ENCODE data around the gene MLPH.
"Not testable (repeated sequence)": the region's sequence is repeated elsewhere in the genome, so short reads cannot be mapped to it uniquely, and the experiment has no call there.

DNA sequence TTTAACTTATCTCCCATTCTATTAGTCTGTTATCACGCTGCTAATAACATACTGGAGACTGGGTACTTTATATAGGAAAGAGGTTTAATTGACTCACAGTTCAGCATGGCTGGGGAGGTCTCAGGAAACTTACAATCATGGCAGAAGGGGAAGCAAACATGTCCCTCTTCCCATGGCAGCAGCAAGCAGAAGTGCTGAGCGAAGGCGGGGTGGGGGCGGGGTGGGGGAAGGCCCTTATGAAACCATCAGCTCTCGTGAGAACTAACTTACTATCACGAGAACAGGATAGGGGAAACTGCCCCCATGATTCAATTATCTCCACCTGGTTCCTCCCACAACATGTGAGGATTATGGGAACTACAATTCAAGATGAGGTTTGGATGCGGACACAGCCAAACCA is 17.6 kb upstream of the MLPH start:
- not testable (repeated sequence) for TF ChIP-seq LEF1 (IDR thresholded peaks at IDR 0.05; ENCODE audit: borderline replicate concordance); SP1 (IDR thresholded peaks at IDR 0.05); FOXA1 (IDR thresholded peaks at IDR 0.05); L3MBTL2 (conservative IDR thresholded peaks at IDR 0.05); ELF4 (IDR thresholded peaks at IDR 0.05); TARDBP (IDR thresholded peaks at IDR 0.05); FOXK2 (IDR thresholded peaks at IDR 0.05); SUZ12 (IDR thresholded peaks at IDR 0.05); BHLHE40 (IDR thresholded peaks at IDR 0.05; ENCODE audit: borderline replicate concordance); FOXM1 (IDR thresholded peaks at IDR 0.05; ENCODE audit: borderline replicate concordance); ZNF384 (IDR thresholded peaks at IDR 0.05); ARNT (IDR thresholded peaks at IDR 0.05); NFRKB (IDR thresholded peaks at IDR 0.05)
